NCI-H446 (cell line): ENCODE data around the gene CYP11A1.

Source experiments
- DNase-seq, 2 experiments: peaks; one replicate each; lab custom pipeline; 2025; lab: John Stamatoyannopoulos, UW

CYP11A1 gene

GRCh38 chr15:74367296-74367854 lies at the start of gene CYP11A1:
TSS of gene CYP11A1 (minus strand) at chr15:74367646. CDS start at chr15:74367585, 61 bp downstream.
- DNase-seq, result no peak

- DNase-seq, result no peak
Measured at GRCh38 chr15:74417225-74417624, 49.8 kb upstream of the CYP11A1 start.

- no peak for DNase-seq
Measured at GRCh38 chr15:74415966-74416916, 48.8 kb upstream of the CYP11A1 start.

DNA sequence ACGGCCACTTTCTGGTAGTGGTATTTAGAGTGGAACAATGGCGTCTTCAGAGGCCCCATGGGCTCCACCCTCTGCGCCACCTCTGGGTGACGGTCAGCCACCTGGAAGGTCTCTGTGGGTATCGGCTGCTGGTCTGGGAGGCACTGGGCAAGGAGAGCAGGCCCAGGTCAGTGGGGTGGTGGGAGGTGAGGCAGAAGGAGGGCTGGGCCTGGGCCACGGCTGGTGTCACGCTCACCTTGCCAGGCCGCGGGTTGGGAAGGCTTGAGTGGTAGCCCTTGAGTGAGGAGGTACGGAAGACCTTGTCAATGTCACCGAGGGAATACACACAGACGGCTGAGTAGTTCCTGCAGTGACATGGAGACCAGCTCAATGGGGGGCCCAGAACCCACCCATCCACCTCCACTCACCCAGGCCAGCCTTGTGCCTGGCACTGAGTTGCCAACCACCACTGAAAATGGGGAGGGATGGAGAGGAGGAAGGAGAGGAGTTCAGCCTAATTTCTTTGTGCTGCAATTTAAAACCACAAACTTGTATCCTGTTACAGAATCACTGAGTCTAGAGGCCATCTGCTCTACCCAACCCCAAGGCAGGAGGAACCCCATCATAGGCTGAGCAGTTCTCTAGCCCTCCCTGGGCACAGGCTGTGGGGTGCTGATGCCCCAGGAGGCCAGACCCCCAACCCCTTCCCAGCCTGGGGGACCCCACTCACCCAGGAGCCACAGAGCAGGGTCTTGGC lies 47.3 kb upstream of the CYP11A1 start:
- no peak for DNase-seq

DNA sequence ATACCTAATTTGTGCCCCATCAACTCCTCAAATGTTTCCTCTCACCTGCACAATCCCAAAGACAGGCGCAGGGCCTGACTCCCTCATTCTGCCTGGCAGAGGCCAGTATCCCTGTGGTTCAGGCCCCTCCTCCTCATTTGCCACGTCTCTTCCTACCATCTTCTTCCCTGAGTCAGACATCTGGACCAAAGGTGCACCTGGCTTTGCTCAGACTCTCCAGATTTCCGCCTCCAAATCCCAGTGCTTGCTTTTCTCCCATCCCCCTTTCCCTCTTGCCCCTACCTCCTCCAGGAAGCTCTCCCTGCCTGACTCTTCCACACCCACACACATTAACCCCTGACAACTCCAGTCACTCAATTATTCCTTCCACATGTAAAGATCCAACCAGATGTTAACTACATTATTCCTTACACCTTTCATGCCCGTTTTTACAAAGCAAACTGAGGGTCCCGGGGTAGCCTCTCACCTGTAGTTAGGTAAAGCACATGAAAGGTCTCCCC lies 46.7 kb upstream of the CYP11A1 start:
- DNase-seq, result no peak

DNA sequence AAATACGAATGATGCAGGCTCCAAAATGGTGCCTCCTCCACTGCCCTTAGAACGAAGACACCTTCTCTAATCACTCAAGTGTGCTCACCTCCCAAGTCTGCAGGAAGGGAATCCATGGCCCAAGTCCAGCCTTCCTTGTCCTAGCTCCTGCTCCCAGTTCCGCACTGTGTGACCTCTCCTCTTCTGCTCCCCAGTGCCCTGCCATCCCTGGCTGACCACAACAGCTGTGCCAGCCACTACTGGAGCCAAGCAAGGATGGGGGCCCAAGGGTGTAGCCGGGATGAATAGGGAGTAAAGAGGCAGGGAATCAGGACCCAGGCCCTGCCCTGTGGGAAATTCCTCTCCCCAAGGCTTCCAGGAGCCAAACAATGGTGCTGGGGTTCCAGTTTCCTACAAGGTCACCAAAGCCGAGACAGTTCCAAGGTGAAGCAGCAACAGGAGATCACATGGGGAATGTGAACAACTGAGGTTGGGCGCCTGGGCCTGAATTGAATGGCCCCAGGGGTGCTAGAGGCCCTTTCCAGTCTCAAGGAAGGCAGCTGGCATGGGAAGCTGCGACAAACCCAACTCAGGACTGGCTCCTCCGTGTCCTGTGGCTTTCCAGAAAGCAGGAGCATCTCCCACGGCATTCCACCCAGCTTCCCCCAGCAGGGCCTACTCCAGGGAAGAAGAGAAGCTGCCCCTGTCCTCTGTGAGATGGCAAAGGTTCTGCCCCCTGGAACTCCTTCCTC lies 46.1 kb upstream of the CYP11A1 start:
- DNase-seq, result no peak

DNA sequence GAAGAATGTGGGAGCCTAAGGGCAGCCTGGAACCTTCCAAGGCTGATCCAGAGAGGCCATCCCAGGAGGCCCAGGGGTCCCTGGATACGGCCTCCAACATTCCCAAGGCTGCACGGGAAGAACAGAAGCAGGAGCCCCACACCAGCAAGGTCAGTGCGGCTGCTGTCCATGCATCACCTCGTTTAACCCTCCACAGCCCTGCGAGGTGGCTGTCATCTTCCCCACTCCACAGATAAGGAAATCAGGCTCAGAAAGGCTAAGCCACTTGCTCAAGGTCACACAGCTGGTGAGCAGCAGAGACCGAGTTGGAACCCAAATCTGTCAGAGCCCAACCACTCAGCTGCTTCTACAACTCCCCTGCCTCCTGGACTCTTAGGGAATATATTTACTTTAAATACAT lies 44.7 kb upstream of the CYP11A1 start:
- no peak for DNase-seq

DNA sequence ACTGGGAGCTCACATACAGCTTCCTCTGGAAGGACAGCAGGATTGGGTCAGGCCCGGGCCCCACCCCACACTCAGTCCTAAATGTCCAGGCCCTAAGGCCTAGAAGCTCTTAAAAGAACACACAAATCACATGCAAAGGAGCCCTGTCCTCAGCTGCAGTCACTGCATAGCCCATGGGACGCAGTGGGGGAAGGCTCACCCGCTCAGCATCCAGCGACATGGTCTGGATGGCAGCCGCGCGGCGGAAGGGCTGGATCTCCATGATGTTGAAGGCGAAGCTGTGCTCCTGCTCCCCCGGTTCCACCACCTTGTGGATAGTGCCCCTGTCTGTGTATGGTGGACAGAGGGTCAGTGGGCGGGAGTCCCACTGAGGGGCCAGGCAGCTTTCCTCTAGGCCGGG lies 44.2 kb upstream of the CYP11A1 start:
- DNase-seq, result no peak

GRCh38 chr15:74410502-74410901 lies 43.1 kb upstream of the CYP11A1 start:
- DNase-seq, result no peak

DNA sequence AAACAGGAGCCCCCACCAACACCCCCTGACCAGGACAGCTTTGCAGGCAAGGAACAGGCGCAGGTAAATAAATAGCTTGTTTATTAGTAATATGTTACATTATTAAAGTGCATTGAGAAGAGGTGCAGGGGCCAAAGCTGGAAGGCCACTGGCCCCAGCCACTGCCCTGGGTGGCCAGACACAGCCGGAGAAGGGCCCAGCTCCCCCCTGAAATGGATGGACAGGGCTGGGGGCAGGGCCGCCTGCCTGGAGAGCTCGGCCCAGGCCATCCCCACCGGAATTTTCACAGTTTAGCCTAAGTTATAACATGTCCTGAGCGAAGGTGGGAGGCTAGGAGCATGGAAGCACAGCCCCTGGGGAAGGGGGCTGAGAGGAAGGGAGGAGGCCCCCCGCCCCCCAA lies 41.8 kb upstream of the CYP11A1 start:
- no peak for DNase-seq

DNA sequence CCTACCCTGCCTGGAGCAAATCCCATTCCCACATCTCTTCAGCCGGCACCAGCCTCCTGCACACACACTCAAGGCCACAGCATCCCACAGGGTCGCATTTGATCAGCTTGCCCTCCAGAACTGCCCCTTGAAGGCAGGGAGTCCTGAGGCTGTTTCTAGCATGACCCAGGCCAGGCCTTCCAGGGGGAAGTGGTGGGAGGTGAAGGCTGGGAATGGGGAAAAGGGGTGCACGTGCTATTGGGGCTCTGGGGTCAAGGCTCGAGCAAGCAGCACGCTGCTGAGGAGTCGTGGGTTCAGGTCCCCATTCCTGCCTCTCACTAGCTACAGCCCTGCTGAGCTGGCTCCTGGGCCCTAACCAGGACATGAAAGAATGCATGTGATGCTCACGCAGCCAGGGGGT lies 41.4 kb upstream of the CYP11A1 start:
- DNase-seq, result no peak

GRCh38 chr15:74408385-74408784 lies 40.9 kb upstream of the CYP11A1 start:
- no peak for DNase-seq

GRCh38 chr15:74406992-74407705 lies 39.7 kb upstream of the CYP11A1 start:
- no peak for DNase-seq

DNA sequence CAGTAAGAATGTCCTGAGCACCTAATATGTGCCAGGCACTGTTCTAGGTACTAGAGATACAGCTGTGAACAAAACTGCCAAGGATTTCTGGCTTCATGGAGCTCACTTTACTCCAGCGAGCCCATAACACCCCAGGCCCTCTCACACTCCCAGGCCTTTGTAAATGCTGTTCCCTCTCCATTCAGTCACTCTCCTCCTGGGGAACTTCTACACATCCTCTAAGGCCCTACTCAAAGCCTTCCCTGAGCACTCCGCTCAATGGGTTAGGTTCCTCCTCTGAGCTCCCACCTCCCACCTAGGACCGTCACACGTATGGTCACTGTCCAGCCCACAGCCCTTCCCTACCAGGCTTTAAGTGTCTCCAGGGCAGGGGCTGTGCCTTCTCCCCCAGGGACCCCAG lies 39.1 kb upstream of the CYP11A1 start:
- DNase-seq, result no peak

- no peak for DNase-seq
Measured at GRCh38 chr15:74405823-74406222, 38.4 kb upstream of the CYP11A1 start.

DNA sequence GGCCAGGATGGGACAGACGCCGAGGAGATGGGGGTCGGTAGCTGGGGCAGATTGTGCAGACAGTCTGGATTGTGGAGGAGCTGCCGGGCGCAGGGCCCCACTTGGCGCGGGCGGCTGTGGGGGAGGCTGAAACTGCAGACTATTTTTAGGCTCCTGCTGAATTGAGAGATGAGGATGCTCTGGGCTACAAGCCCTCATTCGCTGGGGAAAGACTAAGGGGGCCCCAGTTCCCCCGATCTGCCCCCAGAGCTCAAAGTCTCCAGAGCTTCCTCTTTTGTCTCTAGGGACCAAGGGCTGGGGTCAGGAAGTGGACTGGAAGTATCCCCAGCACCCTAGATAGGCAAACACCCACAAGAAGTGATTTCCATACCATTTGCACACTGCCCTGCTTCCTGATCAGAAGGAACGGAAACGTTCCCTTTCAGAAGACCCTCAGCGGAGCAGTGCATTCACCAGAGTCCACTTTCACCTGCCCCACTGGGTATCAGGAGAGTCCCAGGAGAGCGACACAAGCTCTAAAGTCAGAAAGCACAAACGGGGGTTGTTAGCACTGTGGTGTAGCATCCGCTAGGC lies 36.6 kb upstream of the CYP11A1 start:
- DNase-seq, result no peak

- DNase-seq, result no peak
Measured at GRCh38 chr15:74403588-74403919, 36.1 kb upstream of the CYP11A1 start.

DNA sequence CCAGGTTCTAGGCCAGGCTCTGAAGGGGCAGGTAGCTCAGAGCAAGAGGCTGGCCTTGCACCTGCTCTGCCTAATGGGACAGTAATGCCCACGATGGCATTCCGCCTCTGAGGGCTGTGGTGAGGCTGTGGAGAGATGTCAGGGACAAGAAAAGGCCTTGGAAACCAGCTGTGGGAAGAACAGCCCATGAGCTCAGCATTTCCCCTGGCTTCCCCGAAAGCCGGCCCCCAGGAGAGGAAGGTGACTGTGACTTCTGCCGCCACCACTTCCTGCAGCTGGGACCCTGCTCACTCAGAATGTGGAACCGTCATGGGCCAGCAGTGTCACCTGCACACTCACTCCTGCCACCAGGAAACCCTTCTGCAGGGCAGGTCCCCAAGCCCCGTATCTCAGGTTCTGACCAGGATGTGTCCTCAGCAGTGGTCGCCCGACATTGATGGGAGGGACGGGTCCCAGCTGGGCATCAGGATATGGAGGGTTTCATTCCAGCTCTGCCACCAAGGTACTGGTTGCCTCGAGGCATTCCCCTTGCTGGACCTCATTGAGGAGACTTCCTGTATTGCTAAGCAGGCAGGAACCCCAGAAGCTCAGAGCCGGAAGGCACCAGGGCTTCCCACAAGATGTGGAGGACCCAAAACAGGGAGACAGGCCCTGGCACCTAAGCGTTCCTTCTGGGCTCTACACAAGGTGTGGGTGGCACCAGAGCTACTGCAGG lies 35.6 kb upstream of the CYP11A1 start:
- DNase-seq, result no peak

DNA sequence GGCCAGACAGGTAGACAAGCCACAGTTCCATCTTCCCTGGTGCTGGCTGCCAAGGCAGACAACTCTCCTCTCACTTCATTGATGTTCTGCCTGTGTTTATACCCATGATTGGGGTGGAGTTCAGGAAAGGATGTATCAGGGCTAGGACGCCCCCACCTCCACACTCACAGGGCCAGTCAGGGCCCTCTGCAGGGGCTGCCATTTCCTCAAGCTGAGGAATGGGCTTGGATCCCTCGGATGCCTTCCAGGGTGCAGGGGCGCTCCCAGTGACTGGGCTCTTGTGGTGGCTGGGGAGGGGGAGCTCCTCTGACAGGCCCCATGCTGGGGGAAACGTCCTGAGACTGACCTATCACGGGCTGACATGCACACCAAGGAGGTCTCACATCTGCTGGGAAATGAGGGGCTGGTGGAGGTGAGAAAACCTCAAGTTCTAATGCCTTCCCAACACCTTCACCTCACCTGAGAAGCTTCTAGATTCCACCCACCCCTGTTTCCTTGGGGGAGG lies 34.9 kb upstream of the CYP11A1 start:
- DNase-seq, result no peak
